WTC11 (cell line): Measurements from ENCODE around the gene JAZF1.

Experiments used
- CREB1 ChIP-seq: sonication (generic); formaldehyde crosslinking; IDR thresholded peaks from 2 replicates; pipeline ENCODE4 v1.8.0; 2023; ENCODE audit warnings: mild to moderate bottlenecking, missing genetic modification reagents
- CREM ChIP-seq: sonication (generic); formaldehyde crosslinking; IDR thresholded peaks from 2 replicates; pipeline ENCODE4 v1.8.1; 2022; ENCODE audit warnings: mild to moderate bottlenecking, missing genetic modification reagents, moderate library complexity
- E2F5 ChIP-seq: sonication (generic); formaldehyde crosslinking; IDR thresholded peaks from 2 replicates; pipeline ENCODE4 v1.8.1; 2022; ENCODE audit warnings: mild to moderate bottlenecking, moderate library complexity, missing genetic modification reagents
- MXD4 ChIP-seq: fragments of 250-450 bp; sonication (Bioruptor Pico); IDR thresholded peaks from 2 replicates; pipeline ENCODE4 v1.8.0; 2021; ENCODE audit warnings: mild to moderate bottlenecking, moderate library complexity, borderline replicate concordance
- NR3C1 ChIP-seq: sonication (generic); formaldehyde crosslinking; conservative IDR thresholded peaks from 2 replicates; pipeline ENCODE4 v1.8.1; 2023; ENCODE audit warnings: low read depth, mild to moderate bottlenecking, missing genetic modification reagents
- SP1 ChIP-seq: sonication (generic); formaldehyde crosslinking; conservative IDR thresholded peaks from 2 replicates; pipeline ENCODE4 v1.8.1; 2022; ENCODE audit warnings: missing genetic modification reagents
- TCF7 ChIP-seq: sonication (generic); formaldehyde crosslinking; IDR thresholded peaks from 2 replicates; pipeline ENCODE4 v1.8.0; 2022; ENCODE audit warnings: mild to moderate bottlenecking, low read depth, missing genetic modification reagents, moderate library complexity
- ZNF263 ChIP-seq: sonication (generic); formaldehyde crosslinking; IDR thresholded peaks from 2 replicates; pipeline ENCODE4 v1.8.1; 2022; ENCODE audit warnings: low read depth, mild to moderate bottlenecking, moderate library complexity, missing genetic modification reagents
- TF ChIP-seq, protein P1 (sequence below): sonication (generic); formaldehyde crosslinking; IDR thresholded peaks from 2 replicates; pipeline ENCODE4 v1.8.1; 2023; ENCODE audit warnings: mild to moderate bottlenecking, missing genetic modification reagents, moderate library complexity
- TF ChIP-seq, protein P2 (sequence below): fragments of 200-600 bp; IDR thresholded peaks from 2 replicates; pipeline ENCODE4 v1.8.0; 2022; ENCODE audit warnings: antibody characterized with exemption
- TF ChIP-seq, protein P3 (sequence below): sonication (generic); formaldehyde crosslinking; conservative IDR thresholded peaks from 2 replicates; pipeline ENCODE4 v1.8.1; 2022; ENCODE audit warnings: mild to moderate bottlenecking, missing genetic modification reagents

DNA sequence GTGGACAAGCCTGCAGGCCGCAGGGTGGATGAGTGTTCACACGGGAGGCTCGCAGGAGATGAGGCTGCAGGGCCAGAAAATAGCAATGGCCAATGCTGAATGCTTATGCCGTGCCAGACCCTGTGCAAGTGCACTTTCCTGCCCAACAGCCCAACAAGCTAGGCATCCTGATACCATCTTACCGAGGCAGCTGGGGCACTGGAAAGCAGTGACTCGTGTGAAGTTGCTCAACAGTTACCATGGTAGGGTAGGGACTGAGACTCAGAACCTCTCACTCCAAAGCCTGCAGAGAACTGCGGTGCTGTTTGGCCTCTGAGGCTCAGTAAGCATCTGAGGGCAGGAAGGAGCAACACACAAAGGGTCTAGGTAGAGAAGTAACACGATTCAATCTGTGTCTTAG lies 43.7 kb downstream of the JAZF1 start:
- no peak for TF ChIP-seq TCF7 (CRISPR knock-in tag)
- TF ChIP-seq, protein P1, sequence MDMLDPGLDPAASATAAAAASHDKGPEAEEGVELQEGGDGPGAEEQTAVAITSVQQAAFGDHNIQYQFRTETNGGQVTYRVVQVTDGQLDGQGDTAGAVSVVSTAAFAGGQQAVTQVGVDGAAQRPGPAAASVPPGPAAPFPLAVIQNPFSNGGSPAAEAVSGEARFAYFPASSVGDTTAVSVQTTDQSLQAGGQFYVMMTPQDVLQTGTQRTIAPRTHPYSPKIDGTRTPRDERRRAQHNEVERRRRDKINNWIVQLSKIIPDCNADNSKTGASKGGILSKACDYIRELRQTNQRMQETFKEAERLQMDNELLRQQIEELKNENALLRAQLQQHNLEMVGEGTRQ (CRISPR knock-in tag), result no peak
- TF ChIP-seq CREB1 (CRISPR knock-in tag), result no peak
- no peak for TF ChIP-seq SP1 (CRISPR knock-in tag)
- TF ChIP-seq, protein P2, sequence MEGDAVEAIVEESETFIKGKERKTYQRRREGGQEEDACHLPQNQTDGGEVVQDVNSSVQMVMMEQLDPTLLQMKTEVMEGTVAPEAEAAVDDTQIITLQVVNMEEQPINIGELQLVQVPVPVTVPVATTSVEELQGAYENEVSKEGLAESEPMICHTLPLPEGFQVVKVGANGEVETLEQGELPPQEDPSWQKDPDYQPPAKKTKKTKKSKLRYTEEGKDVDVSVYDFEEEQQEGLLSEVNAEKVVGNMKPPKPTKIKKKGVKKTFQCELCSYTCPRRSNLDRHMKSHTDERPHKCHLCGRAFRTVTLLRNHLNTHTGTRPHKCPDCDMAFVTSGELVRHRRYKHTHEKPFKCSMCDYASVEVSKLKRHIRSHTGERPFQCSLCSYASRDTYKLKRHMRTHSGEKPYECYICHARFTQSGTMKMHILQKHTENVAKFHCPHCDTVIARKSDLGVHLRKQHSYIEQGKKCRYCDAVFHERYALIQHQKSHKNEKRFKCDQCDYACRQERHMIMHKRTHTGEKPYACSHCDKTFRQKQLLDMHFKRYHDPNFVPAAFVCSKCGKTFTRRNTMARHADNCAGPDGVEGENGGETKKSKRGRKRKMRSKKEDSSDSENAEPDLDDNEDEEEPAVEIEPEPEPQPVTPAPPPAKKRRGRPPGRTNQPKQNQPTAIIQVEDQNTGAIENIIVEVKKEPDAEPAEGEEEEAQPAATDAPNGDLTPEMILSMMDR, result no peak
- no peak for TF ChIP-seq E2F5 (CRISPR knock-in tag)
- no peak for TF ChIP-seq ZNF263 (CRISPR knock-in tag)
- TF ChIP-seq, protein P3, sequence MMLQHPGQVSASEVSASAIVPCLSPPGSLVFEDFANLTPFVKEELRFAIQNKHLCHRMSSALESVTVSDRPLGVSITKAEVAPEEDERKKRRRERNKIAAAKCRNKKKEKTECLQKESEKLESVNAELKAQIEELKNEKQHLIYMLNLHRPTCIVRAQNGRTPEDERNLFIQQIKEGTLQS, result no peak
- no peak for TF ChIP-seq CREM (CRISPR knock-in tag)
- no peak for TF ChIP-seq NR3C1
- TF ChIP-seq MXD4 (CRISPR knock-in tag), result no peak
